Measurements from ENCODE around the gene EPN2.

EPN2 gene

GRCh38 chr17:19295473-19296135, 58.4 kb downstream of the EPN2 start:
- H3K36me3 ChIP-seq (ENCODE audit: control insufficient read depth, insufficient read depth, low read length), result no peaks in the 10 kb centered on the region
- no peaks in the 10 kb centered on the region for H3K27me3 ChIP-seq (ENCODE audit: control insufficient read depth, insufficient read depth, low read length)
- no peak overlapping the region for H3K9ac ChIP-seq
- no peak overlapping the region for H3K4me2 ChIP-seq (ENCODE audit: low read length)
- H3K4me3 ChIP-seq (ENCODE audit: low read depth, low read length), result no peak overlapping the region
- H3K27ac ChIP-seq, result peak overlapping the region; percentile 34
- H3K79me2 ChIP-seq, result peaks cover 7% of the 10 kb centered on the region
- peaks cover 58% of the 10 kb centered on the region for H3K4me1 ChIP-seq
- TF ChIP-seq, protein P1, sequence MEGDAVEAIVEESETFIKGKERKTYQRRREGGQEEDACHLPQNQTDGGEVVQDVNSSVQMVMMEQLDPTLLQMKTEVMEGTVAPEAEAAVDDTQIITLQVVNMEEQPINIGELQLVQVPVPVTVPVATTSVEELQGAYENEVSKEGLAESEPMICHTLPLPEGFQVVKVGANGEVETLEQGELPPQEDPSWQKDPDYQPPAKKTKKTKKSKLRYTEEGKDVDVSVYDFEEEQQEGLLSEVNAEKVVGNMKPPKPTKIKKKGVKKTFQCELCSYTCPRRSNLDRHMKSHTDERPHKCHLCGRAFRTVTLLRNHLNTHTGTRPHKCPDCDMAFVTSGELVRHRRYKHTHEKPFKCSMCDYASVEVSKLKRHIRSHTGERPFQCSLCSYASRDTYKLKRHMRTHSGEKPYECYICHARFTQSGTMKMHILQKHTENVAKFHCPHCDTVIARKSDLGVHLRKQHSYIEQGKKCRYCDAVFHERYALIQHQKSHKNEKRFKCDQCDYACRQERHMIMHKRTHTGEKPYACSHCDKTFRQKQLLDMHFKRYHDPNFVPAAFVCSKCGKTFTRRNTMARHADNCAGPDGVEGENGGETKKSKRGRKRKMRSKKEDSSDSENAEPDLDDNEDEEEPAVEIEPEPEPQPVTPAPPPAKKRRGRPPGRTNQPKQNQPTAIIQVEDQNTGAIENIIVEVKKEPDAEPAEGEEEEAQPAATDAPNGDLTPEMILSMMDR (IDR thresholded peaks at IDR 0.05), result no peak
- no peaks in the 10 kb centered on the region for H3K9me3 ChIP-seq (ENCODE audit: control insufficient read depth, low read length)
- H2AFZ ChIP-seq, result no peak overlapping the region

DNA sequence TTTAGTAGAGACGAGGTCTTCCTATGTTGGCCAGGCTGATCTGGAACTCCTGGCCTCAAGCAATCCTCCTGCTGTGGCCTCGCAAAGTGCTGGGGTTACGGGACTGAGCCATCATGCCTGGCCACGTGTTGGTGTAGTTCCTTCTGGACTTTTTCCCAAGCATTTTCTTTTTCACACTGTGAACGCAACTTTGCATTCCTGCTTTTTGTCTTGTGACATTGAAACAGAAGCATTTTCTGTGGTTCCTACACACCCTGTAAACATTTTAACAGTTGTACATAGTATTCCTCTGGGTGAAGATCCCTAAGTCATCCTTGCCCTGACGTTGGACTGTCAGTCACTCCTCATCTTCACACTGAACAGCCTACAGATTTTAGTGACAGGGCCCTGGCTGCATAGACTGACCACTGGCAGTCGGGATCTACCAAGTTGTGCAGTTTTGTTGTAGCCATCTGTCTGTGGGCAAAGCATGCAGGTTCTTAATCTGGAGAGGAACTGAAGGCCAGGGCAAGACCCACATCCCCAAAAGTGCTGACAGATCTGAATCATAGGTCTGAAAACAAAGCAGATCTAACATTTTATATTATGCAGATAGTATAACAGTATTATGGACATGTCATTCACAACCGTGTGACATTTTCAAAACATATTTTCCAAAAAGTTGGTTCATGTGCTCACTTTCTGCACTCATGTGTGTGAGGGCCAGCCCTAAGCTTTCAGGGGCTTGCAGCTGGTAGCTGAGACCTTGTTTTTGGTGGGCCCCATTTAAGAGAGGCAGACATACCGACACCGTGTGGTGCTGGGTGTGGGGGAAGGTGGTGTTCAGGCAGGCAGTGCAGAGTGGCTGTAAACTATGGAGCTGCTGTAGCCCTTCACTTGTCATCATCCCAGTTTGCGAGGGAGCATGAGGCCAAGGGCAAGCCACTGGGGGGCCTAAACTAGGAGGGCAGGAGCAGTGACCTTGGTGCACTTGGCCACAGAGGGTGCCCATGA, 59.9 kb downstream of the EPN2 start:
- H3K27ac ChIP-seq, result peak overlapping the region; percentile 85
- no peaks in the 10 kb centered on the region for H3K27me3 ChIP-seq (ENCODE audit: control insufficient read depth, insufficient read depth, low read length)
- H2AFZ ChIP-seq, result no peak overlapping the region
- no peak overlapping the region for H3K4me2 ChIP-seq (ENCODE audit: low read length)
- peaks cover 21% of the 10 kb centered on the region for H3K79me2 ChIP-seq
- no peaks in the 10 kb centered on the region for H3K36me3 ChIP-seq (ENCODE audit: control insufficient read depth, insufficient read depth, low read length)
- TF ChIP-seq, protein P1 (IDR thresholded peaks at IDR 0.05), result no peak
- H3K4me1 ChIP-seq, result peaks cover 65% of the 10 kb centered on the region
- no peak overlapping the region for H3K4me3 ChIP-seq (ENCODE audit: low read depth, low read length)
- H3K9me3 ChIP-seq (ENCODE audit: control insufficient read depth, low read length), result no peaks in the 10 kb centered on the region
- H3K9ac ChIP-seq, result no peak overlapping the region

DNA sequence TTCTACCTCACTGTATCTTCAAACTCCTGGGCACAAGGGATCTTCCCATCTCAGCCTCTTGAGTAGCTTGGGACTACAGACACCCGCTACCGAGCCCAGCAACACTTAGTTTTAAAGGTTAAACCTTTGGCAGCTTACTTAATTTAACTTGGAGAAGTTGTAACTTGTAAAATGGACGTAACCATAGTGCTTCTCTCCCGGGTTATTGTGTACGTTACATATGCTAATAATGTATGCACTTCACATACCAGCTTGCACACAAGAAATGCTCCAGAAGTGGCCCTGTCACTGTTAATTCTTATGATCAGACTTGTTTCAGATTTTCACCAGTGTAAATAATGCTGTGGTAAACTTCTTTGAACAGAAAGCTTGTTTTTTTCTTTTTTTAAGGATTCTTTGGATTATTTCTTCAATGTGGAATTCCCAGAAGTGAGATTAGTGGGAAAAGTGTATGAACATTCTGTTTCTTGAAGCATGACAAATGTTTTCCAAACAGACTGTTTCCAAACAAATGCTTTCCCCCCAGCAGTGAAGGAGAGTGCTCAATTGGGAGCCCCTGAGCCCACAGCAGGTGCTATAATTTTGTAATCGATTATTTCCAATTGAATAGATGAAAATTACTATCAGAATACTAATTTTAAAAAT, 61.5 kb downstream of the EPN2 start:
- H3K36me3 ChIP-seq (ENCODE audit: control insufficient read depth, insufficient read depth, low read length), result no peaks in the 10 kb centered on the region
- H3K4me1 ChIP-seq, result peaks cover 74% of the 10 kb centered on the region
- peaks cover 26% of the 10 kb centered on the region for H3K79me2 ChIP-seq
- no peak overlapping the region for H3K4me3 ChIP-seq (ENCODE audit: low read depth, low read length)
- H3K4me2 ChIP-seq (ENCODE audit: low read length), result no peak overlapping the region
- H3K27me3 ChIP-seq (ENCODE audit: control insufficient read depth, insufficient read depth, low read length), result no peaks in the 10 kb centered on the region
- TF ChIP-seq, protein P1 (IDR thresholded peaks at IDR 0.05), result no peak
- H3K27ac ChIP-seq, result peak overlapping the region; percentile 85
- H3K9ac ChIP-seq, result no peak overlapping the region
- H2AFZ ChIP-seq, result no peak overlapping the region
- no peaks in the 10 kb centered on the region for H3K9me3 ChIP-seq (ENCODE audit: control insufficient read depth, low read length)

DNA sequence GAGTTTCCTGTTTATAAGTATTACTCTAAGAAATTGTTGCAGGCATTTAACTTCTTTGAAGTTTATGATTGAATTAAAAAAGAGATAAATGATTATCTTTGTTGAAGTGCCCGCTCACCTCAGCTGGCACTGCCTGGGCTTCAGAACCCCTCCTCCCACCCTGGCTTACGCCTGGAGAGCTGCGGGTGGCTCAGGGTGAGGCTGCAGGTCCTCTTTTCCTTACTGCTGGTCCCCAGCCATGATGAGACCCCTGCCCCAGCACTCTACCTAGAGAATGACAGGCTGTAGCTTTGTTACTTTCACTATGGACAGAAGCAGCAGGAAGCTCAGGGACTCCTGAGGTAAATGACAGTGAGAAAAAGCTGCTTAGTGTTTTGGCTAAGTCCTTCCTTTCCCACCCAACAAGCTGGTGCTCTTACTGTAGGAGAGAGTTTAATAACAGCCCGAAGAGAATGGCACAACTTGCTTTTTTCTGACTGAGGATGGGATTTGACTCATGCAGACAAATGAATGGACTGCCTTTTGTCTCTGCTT, 62.1 kb downstream of the EPN2 start:
- no peak overlapping the region for H3K4me3 ChIP-seq (ENCODE audit: low read depth, low read length)
- H3K9me3 ChIP-seq (ENCODE audit: control insufficient read depth, low read length), result no peaks in the 10 kb centered on the region
- H2AFZ ChIP-seq, result no peak overlapping the region
- H3K36me3 ChIP-seq (ENCODE audit: control insufficient read depth, insufficient read depth, low read length), result no peaks in the 10 kb centered on the region
- peaks cover 78% of the 10 kb centered on the region for H3K4me1 ChIP-seq
- no peak overlapping the region for H3K9ac ChIP-seq
- TF ChIP-seq, protein P1 (IDR thresholded peaks at IDR 0.05), result no peak
- H3K79me2 ChIP-seq, result peaks cover 26% of the 10 kb centered on the region
- H3K27ac ChIP-seq, result peak overlapping the region; percentile 34
- no peak overlapping the region for H3K4me2 ChIP-seq (ENCODE audit: low read length)
- H3K27me3 ChIP-seq (ENCODE audit: control insufficient read depth, insufficient read depth, low read length), result no peaks in the 10 kb centered on the region

All from parathyroid adenoma (tissue), 2 donors.